IPS DF 6.9 (cell line): ENCODE measurements around the gene SDS.

ENCODE experiments used
- DNase-seq: peaks from one replicate; pipeline ENCODE4 v3.0.0-alpha.2; 2013; ENCODE audit warnings: low read depth, low spot score
- H3K27ac ChIP-seq: one replicate; pipeline ENCODE4 v1.5.1; 2013; ENCODE audit warnings: low read length, control low read depth
- H3K27me3 ChIP-seq: 2 replicates; pipeline ENCODE4 v1.6.1; 2013; ENCODE audit warnings: mild to moderate bottlenecking, low read length; ENCODE audit not compliant: control insufficient read depth, insufficient read depth
- H3K36me3 ChIP-seq: 2 replicates; pipeline ENCODE4 v1.6.1; 2013; ENCODE audit warnings: low read length; ENCODE audit not compliant: control insufficient read depth, insufficient read depth
- H3K4me1 ChIP-seq: 2 replicates; pipeline ENCODE4 v1.6.1; 2013; ENCODE audit warnings: low read length; ENCODE audit not compliant: control insufficient read depth, insufficient read depth
- H3K4me3 ChIP-seq: 2 replicates; pipeline ENCODE4 v1.5.1; 2013; ENCODE audit warnings: mild to moderate bottlenecking, low read length
- H3K9me3 ChIP-seq: 2 replicates; pipeline ENCODE4 v1.6.1; 2013; ENCODE audit warnings: low read length, inconsistent platforms; ENCODE audit not compliant: control insufficient read depth, insufficient read depth
- WGBS: extraction: QIAGEN DNeasy Blood & Tissue Kit; methylation state at CpG from one replicate; pipeline ENCODE4 v1.1.7; 2013; ENCODE audit warnings: mixed read lengths, missing lambda C conversion rate; ENCODE audit not compliant: insufficient read length, insufficient coverage; 5-methylcytosine and 5-hydroxymethylcytosine counted together

SDS gene

DNA sequence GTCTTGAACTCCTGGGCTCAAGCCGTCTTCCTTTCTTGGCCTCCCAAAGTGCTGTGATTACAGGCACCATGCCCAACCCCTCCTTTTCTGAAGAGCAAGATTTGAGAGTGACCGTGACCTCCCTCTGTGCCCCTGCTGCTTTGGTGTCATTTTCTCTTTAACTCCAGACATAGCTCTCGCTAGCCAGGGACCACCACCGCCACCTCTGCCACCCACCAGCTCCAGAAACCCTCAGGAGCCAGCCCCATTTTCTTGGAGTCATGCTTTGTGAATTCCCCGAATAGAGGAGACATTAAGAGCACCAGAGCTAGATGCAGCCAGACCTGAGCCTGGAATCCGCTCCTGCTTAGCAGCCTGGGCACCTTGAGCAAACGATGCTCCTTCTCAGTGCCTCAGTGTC is 36.6 kb upstream of the SDS start:
- Histone ChIP-seq H3K4me1 (no peaks in the 10 kb centered on the region), H3K36me3 (no peaks in the 10 kb centered on the region), H3K4me3 (no peak overlapping the region), H3K27ac (no peak overlapping the region), H3K9me3 (no peaks in the 10 kb centered on the region), H3K27me3 (no peaks in the 10 kb centered on the region)
- no peak for DNase-seq
- WGBS: no CpG with 5 or more reads among the region's 7 CpGs

DNA sequence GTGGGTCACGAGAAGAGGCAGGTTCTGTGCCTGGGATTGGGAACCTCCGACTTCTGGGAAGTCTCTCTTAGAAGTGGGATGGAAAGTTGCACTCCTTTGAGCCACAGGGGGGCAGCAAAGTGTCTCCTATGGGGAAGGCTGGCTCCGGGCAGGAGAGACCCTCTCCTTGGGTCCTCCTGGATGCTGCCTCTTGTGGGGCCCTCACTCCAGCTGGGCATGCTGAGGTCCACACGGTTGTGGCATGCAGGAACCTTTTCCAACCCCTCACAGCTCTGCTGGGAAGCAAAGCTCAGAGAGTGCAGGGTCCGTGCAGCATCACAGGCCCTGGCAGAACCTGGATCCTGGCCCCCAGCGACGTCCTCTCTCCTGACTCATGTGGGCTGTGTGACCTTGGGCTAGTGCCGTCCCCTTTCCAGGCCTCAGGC is 35.9 kb upstream of the SDS start:
- Histone ChIP-seq H3K36me3 (no peaks in the 10 kb centered on the region), H3K4me3 (no peak overlapping the region), H3K27me3 (no peaks in the 10 kb centered on the region), H3K27ac (no peak overlapping the region), H3K4me1 (no peaks in the 10 kb centered on the region), H3K9me3 (no peaks in the 10 kb centered on the region)
- WGBS: no CpG with 5 or more reads among the region's 8 CpGs
- DNase-seq: no peak

DNA sequence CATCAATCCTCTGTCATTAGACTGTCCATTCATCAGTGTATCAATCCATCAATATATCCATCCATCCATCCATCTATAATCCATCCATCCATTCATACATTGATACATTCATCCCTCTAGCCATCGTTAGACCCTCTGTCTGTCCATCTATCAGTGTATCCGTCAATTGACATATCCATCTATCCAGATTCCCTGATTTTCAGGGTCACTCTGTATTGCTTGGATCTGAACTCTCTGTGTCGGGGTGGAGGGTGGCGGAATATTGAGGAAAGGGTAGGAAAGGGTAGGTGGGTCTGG is 35.6 kb upstream of the SDS start:
- Histone ChIP-seq H3K27me3 (no peaks in the 10 kb centered on the region), H3K36me3 (no peaks in the 10 kb centered on the region), H3K4me3 (no peak overlapping the region), H3K4me1 (no peaks in the 10 kb centered on the region), H3K27ac (no peak overlapping the region), H3K9me3 (no peaks in the 10 kb centered on the region)
- no peak for DNase-seq
- WGBS: 100% methylated on average over 1 of the region's 4 CpGs

- 100% methylated on average over 2 of the region's 4 CpGs for WGBS
- DNase-seq: no peak
Observed at GRCh38 chr12:113438523-113439300, 35.0 kb upstream of the SDS start.

GRCh38 chr12:113437729-113438100 is 34.0 kb upstream of the SDS start:
- no peak for DNase-seq
- Histone ChIP-seq H3K4me1 (no peaks in the 10 kb centered on the region), H3K9me3 (no peaks in the 10 kb centered on the region), H3K27ac (no peak overlapping the region), H3K36me3 (no peaks in the 10 kb centered on the region), H3K4me3 (no peak overlapping the region), H3K27me3 (no peaks in the 10 kb centered on the region)
- no CpG with 5 or more reads among the region's 9 CpGs for WGBS

More at GRCh38 chr12:113438523-113439300, 35.0 kb upstream of the SDS start:
- H3K4me3 ChIP-seq: no peak overlapping the region
- H3K9me3 ChIP-seq: no peaks in the 10 kb centered on the region
- no peaks in the 10 kb centered on the region for H3K4me1 ChIP-seq
- H3K27ac ChIP-seq: no peak overlapping the region
- H3K27me3 ChIP-seq: no peaks in the 10 kb centered on the region
- H3K36me3 ChIP-seq: no peaks in the 10 kb centered on the region

- H3K36me3 ChIP-seq: no peaks in the 10 kb centered on the region
- DNase-seq: no peak
- no peak overlapping the region for H3K27ac ChIP-seq
- H3K4me1 ChIP-seq: no peaks in the 10 kb centered on the region
- H3K4me3 ChIP-seq: no peak overlapping the region
- no peaks in the 10 kb centered on the region for H3K9me3 ChIP-seq
- WGBS: 100% methylated on average over 2 of the region's 6 CpGs
- no peaks in the 10 kb centered on the region for H3K27me3 ChIP-seq
Observed at GRCh38 chr12:113436993-113437728, 33.5 kb upstream of the SDS start.

DNA sequence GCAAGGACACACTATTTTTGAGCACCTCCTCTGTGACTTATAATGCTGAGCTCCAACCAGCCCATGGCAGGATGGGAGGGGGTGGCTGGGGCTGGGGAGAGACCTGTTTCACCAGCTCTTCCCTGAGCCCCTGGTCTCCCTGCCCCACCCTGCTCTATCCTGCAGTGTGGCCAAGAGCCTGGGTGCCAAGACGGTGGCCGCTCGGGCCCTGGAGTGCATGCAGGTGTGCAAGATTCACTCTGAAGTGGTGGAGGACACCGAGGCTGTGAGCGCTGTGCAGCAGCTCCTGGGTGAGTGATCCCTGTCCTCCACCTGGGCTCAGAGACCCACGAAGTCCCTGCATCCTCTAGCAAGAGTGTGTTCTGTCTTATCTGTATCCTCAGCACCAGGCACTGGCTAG is 32.9 kb upstream of the SDS start:
- H3K9me3 ChIP-seq: no peaks in the 10 kb centered on the region
- WGBS: no CpG with 5 or more reads among the region's 6 CpGs
- no peak overlapping the region for H3K27ac ChIP-seq
- H3K27me3 ChIP-seq: no peaks in the 10 kb centered on the region
- H3K4me1 ChIP-seq: no peaks in the 10 kb centered on the region
- no peaks in the 10 kb centered on the region for H3K36me3 ChIP-seq
- DNase-seq: no peak
- no peak overlapping the region for H3K4me3 ChIP-seq

GRCh38 chr12:113435367-113435766 is 31.7 kb upstream of the SDS start:
- no CpG with 5 or more reads among the region's 5 CpGs for WGBS
- Histone ChIP-seq H3K4me1 (no peaks in the 10 kb centered on the region), H3K4me3 (no peak overlapping the region), H3K9me3 (no peaks in the 10 kb centered on the region), H3K27ac (no peak overlapping the region), H3K27me3 (no peaks in the 10 kb centered on the region), H3K36me3 (no peaks in the 10 kb centered on the region)
- no peak for DNase-seq

DNA sequence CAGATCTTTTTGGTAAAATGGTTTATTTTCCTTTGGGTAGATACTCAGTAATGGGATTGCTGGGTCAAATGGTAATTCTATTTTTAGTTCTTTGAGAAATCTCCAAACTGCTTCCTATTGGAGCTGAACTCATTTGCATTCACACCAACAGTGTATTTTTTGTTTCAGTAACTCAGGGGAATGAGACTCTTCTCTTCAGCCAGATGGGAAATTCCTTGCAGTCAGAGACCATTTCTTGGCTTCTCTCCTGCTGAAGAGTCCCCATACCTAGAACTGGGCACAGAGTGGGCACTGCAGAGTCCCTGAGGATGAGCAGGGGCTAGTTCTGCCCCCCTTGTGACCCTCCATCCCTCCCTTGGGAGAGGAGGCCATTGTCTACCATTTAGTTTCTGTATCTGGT is 29.3 kb upstream of the SDS start:
- no peak for DNase-seq
- no peaks in the 10 kb centered on the region for H3K9me3 ChIP-seq
- H3K4me1 ChIP-seq: no peaks in the 10 kb centered on the region
- no peak overlapping the region for H3K27ac ChIP-seq
- H3K4me3 ChIP-seq: no peak overlapping the region
- H3K27me3 ChIP-seq: no peaks in the 10 kb centered on the region
- H3K36me3 ChIP-seq: no peaks in the 10 kb centered on the region

DNA sequence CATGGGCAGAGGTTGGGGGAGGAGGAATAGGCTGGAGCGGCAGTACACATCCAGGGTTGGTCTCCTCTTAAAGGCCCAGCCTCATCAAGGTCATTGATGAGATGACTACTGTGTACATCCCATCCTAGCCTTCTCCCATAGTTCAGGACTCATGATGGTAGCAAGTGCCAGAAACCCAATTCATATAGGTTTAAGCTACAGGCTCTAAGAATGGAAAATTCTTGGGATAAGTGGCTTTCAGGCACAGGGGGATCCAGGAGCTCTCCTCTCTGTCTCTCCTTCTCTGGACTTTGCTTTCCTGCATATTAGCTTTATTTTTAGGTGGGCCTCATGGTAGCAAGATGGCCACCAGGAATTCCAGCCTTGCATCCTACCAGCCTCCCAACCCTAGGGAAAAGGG is 24.8 kb upstream of the SDS start:
- H3K4me3 ChIP-seq: no peak overlapping the region
- WGBS: no CpG with 5 or more reads among the region's 1 CpG

GRCh38 chr12:113427882-113428281 is 24.2 kb upstream of the SDS start:
- H3K27ac ChIP-seq: no peak overlapping the region
- H3K9me3 ChIP-seq: no peaks in the 10 kb centered on the region
- H3K36me3 ChIP-seq: no peaks in the 10 kb centered on the region
- no peak overlapping the region for H3K4me3 ChIP-seq
- no CpG with 5 or more reads among the region's 9 CpGs for WGBS
- no peak for DNase-seq
- no peaks in the 10 kb centered on the region for H3K4me1 ChIP-seq
- H3K27me3 ChIP-seq: no peaks in the 10 kb centered on the region

More for the DNA sequence above, 24.8 kb upstream of the SDS start:
- H3K4me1 ChIP-seq: no peaks in the 10 kb centered on the region
- no peaks in the 10 kb centered on the region for H3K9me3 ChIP-seq
- no peak overlapping the region for H3K27ac ChIP-seq
- DNase-seq: no peak
- no peaks in the 10 kb centered on the region for H3K36me3 ChIP-seq
- no peaks in the 10 kb centered on the region for H3K27me3 ChIP-seq
